ENCODE data around the gene ZMYND12. TPM values are rescaled to one million over a fixed set of nuclear protein-coding genes. Genes with fewer than 3 reads are reported as not detected.
"Not testable (repeated sequence)": the region's sequence is repeated elsewhere in the genome, so short reads cannot be mapped to it uniquely, and the experiment has no call there.

ZMYND12 gene
- total RNA-seq, 1 donor from 2014 or later, result 0.46 TPM

GRCh38 chr1:42480921-42481320 lies 25.1 kb upstream of the ZMYND12 start:
- DNase-seq (ENCODE audit: low read depth), result no peak
- no peak overlapping the region for H3K4me3 ChIP-seq (ENCODE audit: low read depth, low read length)

GRCh38 chr1:42479621-42480020 lies 23.8 kb upstream of the ZMYND12 start:
- TF ChIP-seq CTCF (IDR thresholded peaks at IDR 0.05; ENCODE audit: insufficient read depth, low read length, poor library complexity, severe bottlenecking), result no peak
- no peak for DNase-seq (ENCODE audit: low read depth)
- H3K36me3 ChIP-seq (ENCODE audit: control insufficient read depth, insufficient read depth, low read length), result no peaks in the 10 kb centered on the region

More at GRCh38 chr1:42480921-42481320, 25.1 kb upstream of the ZMYND12 start:
- H3K27me3 ChIP-seq (ENCODE audit: control insufficient read depth, insufficient read depth, low read length), result no peaks in the 10 kb centered on the region
- TF ChIP-seq CTCF (IDR thresholded peaks at IDR 0.05; ENCODE audit: insufficient read depth, low read length, poor library complexity, severe bottlenecking), result no peak
- no peaks in the 10 kb centered on the region for H3K36me3 ChIP-seq (ENCODE audit: control insufficient read depth, insufficient read depth, low read length)

GRCh38 chr1:42477775-42478174 lies 22.0 kb upstream of the ZMYND12 start:
- TF ChIP-seq CTCF (IDR thresholded peaks at IDR 0.05; ENCODE audit: insufficient read depth, low read length, poor library complexity, severe bottlenecking), result no peak
- no peak for DNase-seq (ENCODE audit: low read depth)
- H3K4me3 ChIP-seq (ENCODE audit: low read depth, low read length), result no peak overlapping the region
- no peaks in the 10 kb centered on the region for H3K36me3 ChIP-seq (ENCODE audit: control insufficient read depth, insufficient read depth, low read length)
- no peaks in the 10 kb centered on the region for H3K27me3 ChIP-seq (ENCODE audit: control insufficient read depth, insufficient read depth, low read length)

More at GRCh38 chr1:42479621-42480020, 23.8 kb upstream of the ZMYND12 start:
- Histone ChIP-seq H3K27me3 (ENCODE audit: control insufficient read depth, insufficient read depth, low read length) (no peaks in the 10 kb centered on the region), H3K4me3 (ENCODE audit: low read depth, low read length) (no peak overlapping the region)

GRCh38 chr1:42477354-42477753 lies 21.5 kb upstream of the ZMYND12 start:
- H3K36me3 ChIP-seq (ENCODE audit: control insufficient read depth, insufficient read depth, low read length); H3K4me3 ChIP-seq (ENCODE audit: low read depth, low read length); DNase-seq (ENCODE audit: low read depth); H3K27me3 ChIP-seq (ENCODE audit: control insufficient read depth, insufficient read depth, low read length): not testable (repeated sequence)

GRCh38 chr1:42476605-42477004 lies 20.8 kb upstream of the ZMYND12 start:
- no peak for DNase-seq (ENCODE audit: low read depth)
- H3K4me3 ChIP-seq (ENCODE audit: low read depth, low read length), result no peak overlapping the region
- no peaks in the 10 kb centered on the region for H3K36me3 ChIP-seq (ENCODE audit: control insufficient read depth, insufficient read depth, low read length)
- H3K27me3 ChIP-seq (ENCODE audit: control insufficient read depth, insufficient read depth, low read length), result no peaks in the 10 kb centered on the region
- TF ChIP-seq CTCF (IDR thresholded peaks at IDR 0.05; ENCODE audit: insufficient read depth, low read length, poor library complexity, severe bottlenecking), result no peak

- Histone ChIP-seq H3K27me3 (ENCODE audit: control insufficient read depth, insufficient read depth, low read length) (no peaks in the 10 kb centered on the region), H3K36me3 (ENCODE audit: control insufficient read depth, insufficient read depth, low read length) (no peaks in the 10 kb centered on the region), H3K4me3 (ENCODE audit: low read depth, low read length) (no peak overlapping the region)
- no peak for TF ChIP-seq CTCF (IDR thresholded peaks at IDR 0.05; ENCODE audit: insufficient read depth, low read length, poor library complexity, severe bottlenecking)
- DNase-seq (ENCODE audit: low read depth), result no peak
These were observed 13.9 kb upstream of the ZMYND12 start for GRCh38 chr1:42469727-42470126.

Measured in kidney epithelial cell (primary cell).